Panc1 (cell line): Measurements from ENCODE around the gene SART3.

Experiments used
- POLR2AphosphoS5 ChIP-seq: IDR thresholded peaks from 2 replicates; pipeline ENCODE4 v1.6.1; 2012; ENCODE audit warnings: mild to moderate bottlenecking, low read depth, low read length, moderate library complexity
- REST ChIP-seq, 2 experiments: IDR thresholded peaks; 2 replicates each; pipeline ENCODE4 v1.6.1; 2011 to 2012; ENCODE audit warnings: low read depth in 2 of 2, control low read depth in 1 of 2, low read length in 1 of 2, mild to moderate bottlenecking in 1 of 2, moderate library complexity in 1 of 2; ENCODE audit not compliant: insufficient read depth in 1 of 2
- SIN3A ChIP-seq: IDR thresholded peaks from 2 replicates; pipeline ENCODE4 v1.6.1; 2012; ENCODE audit warnings: low read depth, mild to moderate bottlenecking, low read length, moderate library complexity, borderline replicate concordance; ENCODE audit not compliant: insufficient read depth
- TF ChIP-seq, protein P1 (sequence below): fragments of 450-650 bp; IDR thresholded peaks from 2 replicates; pipeline ENCODE4 v1.5.1; 2017; ENCODE audit warnings: mild to moderate bottlenecking

- TF ChIP-seq, protein P1, sequence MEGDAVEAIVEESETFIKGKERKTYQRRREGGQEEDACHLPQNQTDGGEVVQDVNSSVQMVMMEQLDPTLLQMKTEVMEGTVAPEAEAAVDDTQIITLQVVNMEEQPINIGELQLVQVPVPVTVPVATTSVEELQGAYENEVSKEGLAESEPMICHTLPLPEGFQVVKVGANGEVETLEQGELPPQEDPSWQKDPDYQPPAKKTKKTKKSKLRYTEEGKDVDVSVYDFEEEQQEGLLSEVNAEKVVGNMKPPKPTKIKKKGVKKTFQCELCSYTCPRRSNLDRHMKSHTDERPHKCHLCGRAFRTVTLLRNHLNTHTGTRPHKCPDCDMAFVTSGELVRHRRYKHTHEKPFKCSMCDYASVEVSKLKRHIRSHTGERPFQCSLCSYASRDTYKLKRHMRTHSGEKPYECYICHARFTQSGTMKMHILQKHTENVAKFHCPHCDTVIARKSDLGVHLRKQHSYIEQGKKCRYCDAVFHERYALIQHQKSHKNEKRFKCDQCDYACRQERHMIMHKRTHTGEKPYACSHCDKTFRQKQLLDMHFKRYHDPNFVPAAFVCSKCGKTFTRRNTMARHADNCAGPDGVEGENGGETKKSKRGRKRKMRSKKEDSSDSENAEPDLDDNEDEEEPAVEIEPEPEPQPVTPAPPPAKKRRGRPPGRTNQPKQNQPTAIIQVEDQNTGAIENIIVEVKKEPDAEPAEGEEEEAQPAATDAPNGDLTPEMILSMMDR: no peak
- no peak for TF ChIP-seq REST (IDR thresholded peaks at IDR 0.05; ENCODE audit: insufficient read depth in 1 of 2, low read depth in 2 of 2, low read length in 1 of 2)
- no peak for TF ChIP-seq SIN3A
- no peak for TF ChIP-seq POLR2AphosphoS5
Observed at GRCh38 chr12:108567406-108568337, 6.7 kb upstream of the SART3 start.
